Measurements from ENCODE around the gene C5AR1. TPM values are rescaled to one million over a fixed set of nuclear protein-coding genes. Genes with fewer than 3 reads are reported as not detected.

C5AR1 gene
- total and polyA plus RNA-seq, 2 donors from 2014 or later, result 6.5 to 26.6 TPM

DNA sequence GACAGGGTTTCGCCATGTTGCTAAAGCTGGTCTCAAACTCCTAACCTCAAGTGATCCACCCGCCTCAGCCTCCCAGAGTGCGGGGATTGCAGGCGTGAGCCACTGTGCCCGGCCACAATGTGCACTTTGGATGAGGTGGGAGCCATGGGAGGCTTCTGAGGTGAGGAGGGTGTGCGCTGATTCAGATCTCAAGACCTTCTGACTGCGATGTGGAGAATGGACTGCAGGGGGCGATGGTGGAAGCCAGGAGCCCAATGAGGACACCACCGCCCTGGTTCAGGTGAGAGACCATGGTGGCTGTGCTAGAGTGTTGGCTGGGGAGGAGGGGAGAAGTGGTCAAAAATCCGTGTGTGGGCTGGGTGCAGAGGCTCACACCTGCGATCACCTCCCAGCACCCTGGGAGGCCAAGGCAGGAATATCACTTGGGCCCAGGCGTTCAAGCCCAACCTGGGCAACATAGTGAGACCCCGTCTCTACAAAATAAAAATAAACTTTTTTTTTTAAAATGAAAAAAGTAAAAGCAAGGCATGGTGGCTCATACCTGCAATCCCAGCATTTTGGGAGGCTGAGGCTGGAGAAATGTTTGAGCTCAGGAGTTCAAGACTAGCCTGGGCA lies 29.4 kb upstream of the C5AR1 start:
- FAIRE-seq (no peak), DNase-seq (peak in 1 of 5 donors; percentile 30)
- intact Hi-C loops (cut with DNase I), result no loop called here
- H3K27me3 ChIP-seq (ENCODE audit: control insufficient read depth, insufficient read depth, low read length), result no peaks in the 10 kb centered on the region
- no peak overlapping the region for H3K4me3 ChIP-seq (ENCODE audit: low read length in 3 of 3)
- TF ChIP-seq, protein P1, sequence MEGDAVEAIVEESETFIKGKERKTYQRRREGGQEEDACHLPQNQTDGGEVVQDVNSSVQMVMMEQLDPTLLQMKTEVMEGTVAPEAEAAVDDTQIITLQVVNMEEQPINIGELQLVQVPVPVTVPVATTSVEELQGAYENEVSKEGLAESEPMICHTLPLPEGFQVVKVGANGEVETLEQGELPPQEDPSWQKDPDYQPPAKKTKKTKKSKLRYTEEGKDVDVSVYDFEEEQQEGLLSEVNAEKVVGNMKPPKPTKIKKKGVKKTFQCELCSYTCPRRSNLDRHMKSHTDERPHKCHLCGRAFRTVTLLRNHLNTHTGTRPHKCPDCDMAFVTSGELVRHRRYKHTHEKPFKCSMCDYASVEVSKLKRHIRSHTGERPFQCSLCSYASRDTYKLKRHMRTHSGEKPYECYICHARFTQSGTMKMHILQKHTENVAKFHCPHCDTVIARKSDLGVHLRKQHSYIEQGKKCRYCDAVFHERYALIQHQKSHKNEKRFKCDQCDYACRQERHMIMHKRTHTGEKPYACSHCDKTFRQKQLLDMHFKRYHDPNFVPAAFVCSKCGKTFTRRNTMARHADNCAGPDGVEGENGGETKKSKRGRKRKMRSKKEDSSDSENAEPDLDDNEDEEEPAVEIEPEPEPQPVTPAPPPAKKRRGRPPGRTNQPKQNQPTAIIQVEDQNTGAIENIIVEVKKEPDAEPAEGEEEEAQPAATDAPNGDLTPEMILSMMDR (IDR thresholded peaks at IDR 0.05; ENCODE audit: borderline replicate concordance, extremely low read depth, insufficient read depth), result peak; percentile 24
- H3K9me3 ChIP-seq (ENCODE audit: control insufficient read depth in 2 of 3, insufficient read depth in 1 of 3, low read length in 3 of 3), result no peaks in the 10 kb centered on the region
- no peak overlapping the region for H3K27ac ChIP-seq (ENCODE audit: low read depth in 2 of 2, low read length in 2 of 2)
- H3K4me1 ChIP-seq (ENCODE audit: control insufficient read depth in 2 of 3, insufficient read depth in 2 of 3, low read depth in 1 of 3, low read length in 3 of 3), result peaks cover 0 to 6% (median 0%) of the 10 kb centered on the region in 3 donors
- H3K36me3 ChIP-seq (ENCODE audit: control insufficient read depth in 2 of 3, insufficient read depth in 3 of 3, low read length in 3 of 3), result no peaks in the 10 kb centered on the region
- no peak overlapping the region for H3K9ac ChIP-seq (ENCODE audit: low read length in 3 of 3)

DNA sequence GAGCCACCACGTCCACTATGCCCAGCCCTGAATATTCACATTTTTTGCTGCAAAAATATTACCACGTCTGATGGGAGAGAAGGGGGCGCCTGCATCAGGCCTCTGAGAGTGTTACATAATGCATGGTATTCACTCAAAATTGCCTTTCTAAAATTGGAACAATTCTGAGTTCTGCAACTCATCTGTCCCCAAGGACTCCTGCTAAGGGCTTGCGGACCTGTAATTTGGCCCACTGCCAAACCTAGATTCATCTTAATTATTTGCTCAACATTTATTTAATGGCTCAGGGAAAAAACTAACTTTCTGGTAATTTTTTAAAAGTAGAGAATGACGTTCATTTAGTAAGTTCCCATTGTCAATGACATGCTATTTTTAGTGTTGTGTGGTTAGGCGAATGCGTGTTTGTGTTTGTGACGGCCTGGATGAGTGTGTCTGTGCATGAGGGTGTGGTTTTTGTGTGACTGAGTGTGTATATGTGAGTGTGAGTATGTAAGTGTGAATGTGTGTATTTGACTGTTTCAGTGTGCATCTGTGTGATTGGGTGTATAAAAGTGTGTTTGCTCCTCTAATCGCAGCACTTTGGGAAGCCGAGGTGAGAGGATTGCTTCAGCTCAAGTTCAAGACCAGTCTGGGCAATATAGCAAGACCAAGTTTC lies 26.1 kb upstream of the C5AR1 start:
- FAIRE-seq, result no peak
- no peaks in the 10 kb centered on the region for H3K36me3 ChIP-seq (ENCODE audit: control insufficient read depth in 2 of 3, insufficient read depth in 3 of 3, low read length in 3 of 3)
- no peaks in the 10 kb centered on the region for H3K27me3 ChIP-seq (ENCODE audit: control insufficient read depth, insufficient read depth, low read length)
- TF ChIP-seq, protein P1 (IDR thresholded peaks at IDR 0.05; ENCODE audit: borderline replicate concordance, extremely low read depth, insufficient read depth), result no peak
- no peak overlapping the region for H3K27ac ChIP-seq (ENCODE audit: low read depth in 2 of 2, low read length in 2 of 2)
- H3K4me3 ChIP-seq (ENCODE audit: low read length in 3 of 3), result no peak overlapping the region
- no peak for DNase-seq
- no peak overlapping the region for H3K9ac ChIP-seq (ENCODE audit: low read length in 3 of 3)
- intact Hi-C loops (cut with DNase I), result no loop called here
- no peaks in the 10 kb centered on the region for H3K4me1 ChIP-seq (ENCODE audit: control insufficient read depth in 2 of 3, insufficient read depth in 2 of 3, low read depth in 1 of 3, low read length in 3 of 3)
- no peaks in the 10 kb centered on the region for H3K9me3 ChIP-seq (ENCODE audit: control insufficient read depth in 2 of 3, insufficient read depth in 1 of 3, low read length in 3 of 3)

DNA sequence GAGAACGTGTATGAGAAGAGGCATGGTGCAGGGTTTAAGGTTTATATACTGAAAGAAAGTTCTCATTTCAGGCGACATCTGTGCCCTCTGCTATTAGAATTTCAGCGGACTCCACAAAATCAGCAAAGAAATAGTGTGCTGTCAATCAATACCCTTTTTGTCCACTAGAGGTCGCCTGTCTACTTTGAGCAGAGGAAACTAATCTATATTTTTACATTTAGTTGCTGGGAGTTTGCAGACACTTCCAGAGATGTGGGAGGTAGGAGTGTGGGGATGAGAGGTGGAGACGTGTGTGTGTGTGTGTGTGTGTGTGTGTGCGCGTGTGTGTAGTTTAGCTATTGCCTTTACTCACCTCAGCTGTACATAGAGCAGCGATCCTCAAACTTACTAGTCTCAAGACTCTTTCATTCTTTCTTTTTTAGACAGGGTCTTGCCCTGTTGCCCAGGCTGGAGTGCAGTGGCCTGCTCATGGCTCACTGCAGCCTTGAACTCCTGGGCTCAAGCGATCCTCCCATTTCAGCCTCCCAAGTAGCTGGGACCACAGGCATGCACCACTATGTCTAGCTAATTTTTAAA lies 25.2 kb upstream of the C5AR1 start:
- peaks cover 0 to 5% (median 0%) of the 10 kb centered on the region in 3 donors for H3K4me1 ChIP-seq (ENCODE audit: control insufficient read depth in 2 of 3, insufficient read depth in 2 of 3, low read depth in 1 of 3, low read length in 3 of 3)
- no peaks in the 10 kb centered on the region for H3K27me3 ChIP-seq (ENCODE audit: control insufficient read depth, insufficient read depth, low read length)
- H3K27ac ChIP-seq (ENCODE audit: low read depth in 2 of 2, low read length in 2 of 2), result no peak overlapping the region
- DNase-seq (peak in 3 of 5 donors; percentile 61 to 79 (median 77)), FAIRE-seq (no peak)
- H3K9me3 ChIP-seq (ENCODE audit: control insufficient read depth in 2 of 3, insufficient read depth in 1 of 3, low read length in 3 of 3), result no peaks in the 10 kb centered on the region
- H3K9ac ChIP-seq (ENCODE audit: low read length in 3 of 3), result no peak overlapping the region
- no peaks in the 10 kb centered on the region for H3K36me3 ChIP-seq (ENCODE audit: control insufficient read depth in 2 of 3, insufficient read depth in 3 of 3, low read length in 3 of 3)
- intact Hi-C loops (cut with DNase I), result no loop called here
- H3K4me3 ChIP-seq (ENCODE audit: low read length in 3 of 3), result peak overlapping the region in 1 of 3 donors; percentile 16
- TF ChIP-seq, protein P1 (IDR thresholded peaks at IDR 0.05; ENCODE audit: borderline replicate concordance, extremely low read depth, insufficient read depth), result peak; percentile 90

Data from kidney (tissue), 14 donors.